ENCODE data around the gene CAPN2.

GRCh38 chr1:223775711-223776074, 63.4 kb downstream of the CAPN2 start:
- TF ChIP-seq CTCF (IDR thresholded peaks at IDR 0.05; ENCODE audit: low read depth, low read length) (no peak), POLR2A (IDR thresholded peaks at IDR 0.05; ENCODE audit: extremely low read depth, insufficient read length) (no peak), MYC (IDR thresholded peaks at IDR 0.05; ENCODE audit: low read depth, low read length) (no peak), MAX (IDR thresholded peaks at IDR 0.05; ENCODE audit: low read depth, low read length) (no peak)
